Erythroblast (primary cell): ENCODE results near the gene AVP.

Source experiments
- GATA1 ChIP-seq: IDR thresholded peaks from 2 replicates; pipeline ENCODE4 v1.6.1; 2011; ENCODE audit warnings: low read depth, mild to moderate bottlenecking, control low read depth, low read length, moderate library complexity
- POLR2A ChIP-seq: IDR thresholded peaks from 2 replicates; pipeline ENCODE4 v1.6.1; 2011; ENCODE audit warnings: mild to moderate bottlenecking, low read length

- TF ChIP-seq POLR2A: no peak
- no peak for TF ChIP-seq GATA1
These were observed 27.0 kb upstream of the AVP start for GRCh38 chr20:3111507-3111906.
